DND-41 (cell line): ENCODE measurements around the gene LAMA4.

Experiments
- ATAC-seq: fragments of 200-7000 bp; cut with Tn5 transposase; 3 replicates; pipeline ENCODE4 v1.9.1; 2021; ENCODE audit warnings: low read depth; ENCODE audit not compliant: insufficient read depth
- DNase-seq: peaks from one replicate; pipeline ENCODE4 v3.0.0-alpha.2; 2020
- H2AFZ ChIP-seq: 2 replicates; pipeline ENCODE4 v1.6.0; 2012; ENCODE audit warnings: low read depth, low read length
- H3K27ac ChIP-seq: 2 replicates; pipeline ENCODE4 v1.5.1; 2012; ENCODE audit warnings: low read length, inconsistent platforms
- H3K27me3 ChIP-seq: fragments of 200-600 bp; sonication (generic); 2 replicates; pipeline ENCODE4 v1.6.0; 2012; ENCODE audit warnings: low read length, mild to moderate bottlenecking, inconsistent platforms; ENCODE audit not compliant: insufficient read depth, poor library complexity
- H3K36me3 ChIP-seq: 2 replicates; pipeline ENCODE4 v1.5.1; 2012; ENCODE audit warnings: low read length, inconsistent platforms; ENCODE audit not compliant: insufficient read depth
- H3K4me1 ChIP-seq: 2 replicates; pipeline ENCODE4 v1.5.1; 2012; ENCODE audit warnings: mild to moderate bottlenecking, low read length; ENCODE audit not compliant: insufficient read depth
- H3K4me2 ChIP-seq: 2 replicates; pipeline ENCODE4 v1.6.0; 2012; ENCODE audit warnings: mild to moderate bottlenecking, moderate library complexity, low read length, inconsistent platforms; ENCODE audit not compliant: insufficient read depth
- H3K4me3 ChIP-seq, 2 experiments: fragments of 200-600 bp in 1 of 2; shearing (Covaris generic) in 1 of 2; 2 replicates each; pipeline ENCODE4 v1.5.1; 2012 to 2016; ENCODE audit warnings: inconsistent platforms in 2 of 2, low read length in 2 of 2, mild to moderate bottlenecking in 2 of 2, low read depth in 1 of 2, moderate library complexity in 1 of 2
- H3K79me2 ChIP-seq: 2 replicates; pipeline ENCODE4 v1.6.0; 2012; ENCODE audit warnings: low read length, inconsistent platforms; ENCODE audit not compliant: insufficient read depth
- H3K9ac ChIP-seq: 2 replicates; pipeline ENCODE4 v1.6.0; 2012; ENCODE audit warnings: low read depth, mild to moderate bottlenecking, inconsistent platforms, low read length, moderate library complexity
- H3K9me3 ChIP-seq: 2 replicates; pipeline ENCODE4 v1.5.1; 2012; ENCODE audit warnings: low read length, moderate library complexity, mild to moderate bottlenecking, inconsistent platforms; ENCODE audit not compliant: insufficient read depth, severe bottlenecking
- H4K20me1 ChIP-seq: 2 replicates; pipeline ENCODE4 v1.6.0; 2012; ENCODE audit warnings: low read length; ENCODE audit not compliant: insufficient read depth
- EZH2 ChIP-seq: IDR thresholded peaks from 3 replicates; pipeline ENCODE4 v1.6.1; 2012; ENCODE audit warnings: borderline replicate concordance, low read depth, mild to moderate bottlenecking, moderate library complexity, low read length, inconsistent platforms; ENCODE audit not compliant: severe bottlenecking
- TF ChIP-seq, protein P1 (sequence below): IDR thresholded peaks from 2 replicates; pipeline ENCODE4 v1.5.1; 2012; ENCODE audit warnings: borderline replicate concordance, low read length, moderate library complexity, mild to moderate bottlenecking; ENCODE audit not compliant: poor library complexity, severe bottlenecking; ENCODE audit errors: extremely low read depth

The LAMA4 gene

GRCh38 chr6:112272799-112273198, 18.4 kb upstream of the LAMA4 start:
- H3K27ac ChIP-seq = no peak overlapping the region
- no peaks in the 10 kb centered on the region for H3K36me3 ChIP-seq
- H3K27me3 ChIP-seq = peaks cover 2% of the 10 kb centered on the region
- no peaks in the 10 kb centered on the region for H3K79me2 ChIP-seq
- no peak for DNase-seq
- no peak for TF ChIP-seq EZH2
- TF ChIP-seq, protein P1, sequence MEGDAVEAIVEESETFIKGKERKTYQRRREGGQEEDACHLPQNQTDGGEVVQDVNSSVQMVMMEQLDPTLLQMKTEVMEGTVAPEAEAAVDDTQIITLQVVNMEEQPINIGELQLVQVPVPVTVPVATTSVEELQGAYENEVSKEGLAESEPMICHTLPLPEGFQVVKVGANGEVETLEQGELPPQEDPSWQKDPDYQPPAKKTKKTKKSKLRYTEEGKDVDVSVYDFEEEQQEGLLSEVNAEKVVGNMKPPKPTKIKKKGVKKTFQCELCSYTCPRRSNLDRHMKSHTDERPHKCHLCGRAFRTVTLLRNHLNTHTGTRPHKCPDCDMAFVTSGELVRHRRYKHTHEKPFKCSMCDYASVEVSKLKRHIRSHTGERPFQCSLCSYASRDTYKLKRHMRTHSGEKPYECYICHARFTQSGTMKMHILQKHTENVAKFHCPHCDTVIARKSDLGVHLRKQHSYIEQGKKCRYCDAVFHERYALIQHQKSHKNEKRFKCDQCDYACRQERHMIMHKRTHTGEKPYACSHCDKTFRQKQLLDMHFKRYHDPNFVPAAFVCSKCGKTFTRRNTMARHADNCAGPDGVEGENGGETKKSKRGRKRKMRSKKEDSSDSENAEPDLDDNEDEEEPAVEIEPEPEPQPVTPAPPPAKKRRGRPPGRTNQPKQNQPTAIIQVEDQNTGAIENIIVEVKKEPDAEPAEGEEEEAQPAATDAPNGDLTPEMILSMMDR = no peak
- no peak for ATAC-seq
- no peaks in the 10 kb centered on the region for H3K9me3 ChIP-seq
- no peak overlapping the region for H3K4me2 ChIP-seq
- H3K4me3 ChIP-seq = no peak overlapping the region
- no peak overlapping the region for H3K9ac ChIP-seq
- no peak overlapping the region for H2AFZ ChIP-seq
- H3K4me1 ChIP-seq = no peaks in the 10 kb centered on the region
- no peaks in the 10 kb centered on the region for H4K20me1 ChIP-seq

DNA sequence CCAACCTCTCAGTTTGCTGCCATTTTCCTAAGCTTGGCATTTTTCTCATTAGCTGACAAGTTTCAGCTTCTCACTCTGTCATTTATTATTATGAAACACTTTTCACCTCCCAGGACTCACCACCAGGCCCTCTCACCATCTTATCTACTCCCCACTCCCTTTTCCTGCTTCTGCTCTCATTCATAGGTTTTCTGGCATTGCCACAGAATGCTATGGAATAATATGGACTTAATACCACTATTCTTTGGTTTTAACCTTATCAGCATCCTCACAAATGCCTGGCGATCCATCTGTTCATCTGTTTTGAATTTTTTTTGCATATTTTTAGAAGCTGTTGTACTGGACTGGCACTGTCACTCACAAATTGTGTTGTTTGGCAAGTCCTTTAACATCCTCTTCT, 16.4 kb upstream of the LAMA4 start:
- Histone ChIP-seq H3K9me3 (no peaks in the 10 kb centered on the region), H2AFZ (no peak overlapping the region), H3K36me3 (no peaks in the 10 kb centered on the region), H3K9ac (no peak overlapping the region), H3K4me3 (no peak overlapping the region), H3K4me1 (no peaks in the 10 kb centered on the region), H3K27me3 (peaks cover 9% of the 10 kb centered on the region), H3K4me2 (no peak overlapping the region), H3K27ac (no peak overlapping the region), H3K79me2 (no peaks in the 10 kb centered on the region), H4K20me1 (no peaks in the 10 kb centered on the region)
- no peak for DNase-seq
- no peak for ATAC-seq
- TF ChIP-seq EZH2 = no peak
- TF ChIP-seq, protein P1 = no peak

DNA sequence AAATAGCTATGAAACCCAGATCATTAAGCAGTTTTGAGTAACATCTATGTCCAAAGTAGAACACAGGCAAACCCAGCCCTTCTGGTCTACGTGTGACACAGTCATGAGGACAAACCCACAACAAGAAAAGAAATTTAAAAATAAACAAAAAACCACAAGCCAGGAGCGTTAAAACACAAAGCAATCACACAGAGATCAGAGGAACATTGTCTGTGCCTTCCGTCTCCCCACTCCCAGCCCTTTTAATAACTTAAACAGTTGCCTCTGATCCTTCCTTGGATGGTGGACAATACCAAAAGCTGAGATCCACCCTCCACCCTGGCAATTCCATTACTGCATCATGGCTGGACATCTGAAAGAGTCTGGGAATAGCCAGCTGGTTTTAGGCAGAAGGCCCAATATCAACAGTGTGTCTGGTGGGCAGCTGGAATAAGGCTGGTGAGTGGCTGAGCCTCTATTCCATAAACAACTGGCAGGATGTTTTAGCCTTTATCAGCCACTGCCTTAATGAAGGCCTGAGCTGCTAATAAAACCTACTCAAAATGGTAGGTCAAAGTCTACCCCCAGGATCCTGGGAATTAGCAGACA, 15.7 kb upstream of the LAMA4 start:
- Histone ChIP-seq H3K4me1 (no peaks in the 10 kb centered on the region), H3K36me3 (no peaks in the 10 kb centered on the region), H3K9ac (no peak overlapping the region), H4K20me1 (no peaks in the 10 kb centered on the region), H3K79me2 (no peaks in the 10 kb centered on the region), H3K27me3 (peaks cover 9% of the 10 kb centered on the region), H2AFZ (no peak overlapping the region), H3K9me3 (no peaks in the 10 kb centered on the region), H3K27ac (no peak overlapping the region), H3K4me2 (no peak overlapping the region), H3K4me3 (no peak overlapping the region)
- DNase-seq = no peak
- TF ChIP-seq, protein P1 = no peak
- TF ChIP-seq EZH2 = no peak
- no peak for ATAC-seq
